HepG2 (cell line): ENCODE results near the gene TLCD3B. TPM values are rescaled to one million over a fixed set of nuclear protein-coding genes. Genes with fewer than 3 reads are reported as not detected.

Source experiments
- AGO2 ChIP-seq: fragments of 200-400 bp; formaldehyde crosslinking; optimal IDR thresholded peaks from 2 replicates; pipeline ENCODE3; 2017; ENCODE audit warnings: mild to moderate bottlenecking, low read depth, low read length, moderate library complexity
- ATF5 ChIP-seq: sonication (generic); formaldehyde crosslinking; IDR thresholded peaks from 2 replicates; pipeline ENCODE4 v1.4.0; 2020; ENCODE audit warnings: mild to moderate bottlenecking, low read depth, missing genetic modification reagents
- EED ChIP-seq: sonication (generic); formaldehyde crosslinking; IDR thresholded peaks from 2 replicates; pipeline ENCODE4 v1.5.0; 2020; ENCODE audit warnings: mild to moderate bottlenecking, missing genetic modification reagents
- HOMEZ ChIP-seq: IDR thresholded peaks from 2 replicates; pipeline ENCODE4 v1.6.1; 2016; ENCODE audit warnings: low read depth
- KDM6A ChIP-seq: IDR thresholded peaks from 2 replicates; pipeline ENCODE4 v1.6.1; 2016; ENCODE audit warnings: low read depth
- MED8 ChIP-seq: sonication (generic); formaldehyde crosslinking; IDR thresholded peaks from 2 replicates; pipeline ENCODE4 v1.8.1; 2023; ENCODE audit warnings: mild to moderate bottlenecking, missing genetic modification reagents; ENCODE audit not compliant: insufficient replicate concordance
- MXD1 ChIP-seq: sonication (generic); formaldehyde crosslinking; IDR thresholded peaks from 2 replicates; pipeline ENCODE4 v1.4.0; 2020; ENCODE audit warnings: mild to moderate bottlenecking, missing genetic modification reagents
- NCOA1 ChIP-seq: sonication (generic); formaldehyde crosslinking; IDR thresholded peaks from 2 replicates; pipeline ENCODE4 v1.9.0; 2021; ENCODE audit warnings: missing genetic modification reagents
- PLSCR1 ChIP-seq: sonication (generic); formaldehyde crosslinking; IDR thresholded peaks from 2 replicates; pipeline ENCODE4 v1.5.0; 2020; ENCODE audit warnings: missing genetic modification reagents, mild to moderate bottlenecking, borderline replicate concordance
- RARA ChIP-seq: IDR thresholded peaks from 2 replicates; pipeline ENCODE4 v1.6.1; 2016; ENCODE audit warnings: missing genetic modification reagents, missing compliant biosample characterization
- RERE ChIP-seq: IDR thresholded peaks from 2 replicates; pipeline ENCODE4 v1.6.1; 2016; ENCODE audit warnings: low read depth, missing genetic modification reagents, missing compliant biosample characterization
- UBTF ChIP-seq: sonication (generic); formaldehyde crosslinking; IDR thresholded peaks from 2 replicates; pipeline ENCODE4 v1.4.0; 2020; ENCODE audit warnings: mild to moderate bottlenecking, missing genetic modification reagents
- ZNF138 ChIP-seq: sonication (generic); formaldehyde crosslinking; IDR thresholded peaks from 2 replicates; pipeline ENCODE4 v1.5.0; 2020; ENCODE audit warnings: mild to moderate bottlenecking, low read depth, missing genetic modification reagents
- ZNF335 ChIP-seq: sonication (generic); formaldehyde crosslinking; IDR thresholded peaks from 2 replicates; pipeline ENCODE4 v1.4.0; 2020; ENCODE audit warnings: missing genetic modification reagents
- ZNF337 ChIP-seq: sonication (generic); formaldehyde crosslinking; IDR thresholded peaks from 2 replicates; pipeline ENCODE4 v1.5.1; 2020; ENCODE audit warnings: missing genetic modification reagents, low read depth, mild to moderate bottlenecking, borderline replicate concordance
- ZNF547 ChIP-seq: sonication (generic); formaldehyde crosslinking; IDR thresholded peaks from 2 replicates; pipeline ENCODE4 v1.5.1; 2020; ENCODE audit warnings: mild to moderate bottlenecking, missing genetic modification reagents
- ZNF607 ChIP-seq: sonication (generic); formaldehyde crosslinking; IDR thresholded peaks from 2 replicates; pipeline ENCODE4 v1.5.1; 2020; ENCODE audit warnings: missing genetic modification reagents, mild to moderate bottlenecking, borderline replicate concordance
- polyA plus RNA-seq, 8 experiments: library from polyadenylated mRNA; depleted of rRNA in 3 of 8; stranded (reverse) in 7 of 8; unstranded in 1 of 8; fragments of >200 nt; fragmentation: Illumina TruSeq in 4 of 8; extraction: Trizol in 4 of 8; gene quantifications; 2 replicates each; pipeline versions ENCODE4 v1.2.1 to v1.2.3, GENCODE V29; 2011 to 2016; ENCODE audit warnings: low read depth in 4 of 8, missing spikeins in 1 of 8, mixed read lengths in 1 of 8; ENCODE audit not compliant: insufficient read depth in 1 of 8
- total RNA-seq, 5 experiments: library from RNA; depleted of rRNA; stranded (reverse); fragments of >200 nt; fragmentation: Illumina TruSeq; extraction: Trizol; gene quantifications; 2 replicates each; pipeline ENCODE4 v1.2.3, GENCODE V29; 2016; ENCODE audit warnings: low read depth in 1 of 5

TLCD3B gene
- total and polyA plus RNA-seq, 2 of the 13 experiments (the other 11 are each of a cell fraction or from before 2014, with no cell fraction given), result not detected

- TF ChIP-seq MXD1 (peak; percentile 53; the same call in 1 of the 2 replicates), ZNF335 (CRISPR knock-in tag) (no peak), ZNF547 (CRISPR knock-in tag) (peak; percentile 75; the same call in 1 of the 2 replicates), HOMEZ (CRISPR knock-in tag) (0 out of 2 replicates have a peak, but pooled peaks have one; percentile 36), ZNF337 (no peak), AGO2 (peak; percentile 87), EED (CRISPR knock-in tag) (peak; percentile 65), PLSCR1 (0 out of 2 replicates have a peak, but pooled peaks have one; percentile 50), ZNF607 (no peak; the same call in 1 of the 2 replicates), KDM6A (CRISPR knock-in tag) (no peak), RERE (no peak), UBTF (CRISPR knock-in tag) (peak; percentile 66), ATF5 (no peak), ZNF138 (peak; percentile 67; the same call in 1 of the 2 replicates), RARA (CRISPR knock-in tag) (peak; percentile 45; the same call in 1 of the 2 replicates), NCOA1 (peak; percentile 74; the same call in 1 of the 2 replicates), MED8 (peak; percentile 36)
Observed at GRCh38 chr16:30075503-30076275, 44.6 kb upstream of the TLCD3B start, which contains the start of gene PPP4C (continued).
